Measurements from ENCODE around the gene HAUS8.

Gene HAUS8

GRCh38 chr19:17074634-17075034, 618 bp downstream of the HAUS8 start:
- no peak for DNase-seq

DNA sequence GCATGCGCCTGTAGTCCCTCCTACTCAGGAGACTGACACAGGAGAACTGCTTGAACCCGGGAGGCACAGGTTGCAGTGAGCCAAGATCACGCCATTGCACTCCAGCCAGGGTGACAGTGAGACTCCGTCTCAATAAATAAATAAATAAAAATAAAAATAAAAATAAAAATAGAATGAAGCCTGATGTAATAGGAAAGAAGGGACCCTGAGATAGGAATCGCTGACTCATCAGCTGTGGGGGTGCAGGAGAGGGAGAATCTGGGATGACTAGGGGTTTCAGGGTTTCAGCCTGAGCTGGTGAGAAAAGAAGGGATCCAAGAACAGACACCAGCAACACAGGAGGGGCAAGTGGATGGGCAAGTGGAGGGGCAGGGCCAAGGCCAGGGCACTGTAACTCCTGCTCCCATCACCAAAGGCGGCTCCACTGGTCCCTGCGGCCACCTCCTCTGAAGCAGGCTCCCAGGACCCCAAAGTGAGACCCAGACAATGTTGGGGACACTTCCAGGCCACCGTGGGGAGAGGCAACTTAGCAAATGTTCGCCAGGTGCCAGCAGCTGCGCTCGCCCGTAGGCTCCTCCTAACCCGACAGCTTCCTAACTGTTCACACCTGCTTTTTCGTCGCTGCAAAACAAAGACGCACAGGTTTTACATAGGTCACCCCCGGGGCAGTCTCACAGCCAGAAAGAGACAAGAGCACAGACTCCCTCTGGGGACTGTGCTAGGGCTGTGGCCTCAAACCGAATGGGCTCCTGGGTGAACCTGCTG, 1.2 kb downstream of the HAUS8 start:
- DNase-seq, result no peak

DNA sequence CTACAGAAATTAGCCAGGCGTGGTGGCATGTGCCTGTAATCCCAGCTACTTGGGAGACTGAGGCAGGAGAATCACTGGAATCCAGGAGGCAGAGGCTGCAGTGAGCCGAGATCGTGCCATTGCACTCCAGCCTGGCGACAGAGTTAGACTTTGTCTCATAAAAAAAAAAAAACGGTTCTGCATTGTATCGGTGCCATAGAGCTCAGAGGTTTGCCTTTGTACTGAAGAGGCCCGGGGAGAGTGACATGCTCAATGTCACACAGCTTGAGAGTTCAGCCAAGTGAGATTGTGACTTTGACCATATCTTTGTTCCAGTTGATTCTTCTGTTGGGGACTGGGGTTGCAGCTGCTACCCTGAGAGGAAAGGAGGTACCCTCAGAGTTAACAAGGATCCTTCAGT, 4.3 kb downstream of the HAUS8 start:
- no peak for DNase-seq

DNA sequence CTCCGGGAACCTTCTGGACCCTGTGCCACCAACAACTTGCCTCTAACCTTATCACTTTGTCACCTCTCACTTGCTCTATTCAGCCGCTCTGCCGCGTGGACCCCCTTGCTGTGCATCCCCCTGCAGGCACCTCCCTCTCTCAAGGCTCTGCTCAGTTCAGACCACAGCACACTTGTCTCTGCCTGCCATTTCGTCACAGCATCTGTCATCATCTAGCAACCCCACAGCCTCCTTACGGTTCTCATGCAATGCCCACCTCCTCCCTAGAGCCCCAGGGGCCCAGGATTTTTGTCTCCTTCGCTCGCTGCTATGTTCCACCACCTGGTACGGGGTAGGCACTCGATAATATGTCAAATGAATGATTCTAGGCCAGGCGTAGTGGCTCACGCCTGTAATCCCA, 4.8 kb downstream of the HAUS8 start:
- no peak for DNase-seq

DNA sequence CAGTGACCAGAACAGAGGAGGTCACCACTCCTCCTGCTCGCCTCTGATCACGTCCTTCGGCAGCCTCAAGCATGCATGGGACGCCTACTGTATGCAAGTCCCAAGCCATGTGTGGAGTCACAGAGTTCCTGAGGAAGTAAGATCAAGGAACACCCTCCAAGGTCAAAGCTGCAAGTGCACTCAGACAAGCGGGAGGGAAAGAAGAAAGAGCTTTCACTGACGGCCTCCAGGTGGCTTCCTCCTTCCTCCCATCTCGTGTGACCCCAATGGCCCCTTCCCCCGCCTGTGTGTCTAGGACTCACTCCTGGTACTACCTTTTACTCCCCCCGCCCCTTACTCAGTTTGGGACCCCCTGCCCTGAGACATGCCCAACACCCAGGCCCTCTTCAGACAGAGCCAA, 6.1 kb downstream of the HAUS8 start:
- no peak for DNase-seq

DNA sequence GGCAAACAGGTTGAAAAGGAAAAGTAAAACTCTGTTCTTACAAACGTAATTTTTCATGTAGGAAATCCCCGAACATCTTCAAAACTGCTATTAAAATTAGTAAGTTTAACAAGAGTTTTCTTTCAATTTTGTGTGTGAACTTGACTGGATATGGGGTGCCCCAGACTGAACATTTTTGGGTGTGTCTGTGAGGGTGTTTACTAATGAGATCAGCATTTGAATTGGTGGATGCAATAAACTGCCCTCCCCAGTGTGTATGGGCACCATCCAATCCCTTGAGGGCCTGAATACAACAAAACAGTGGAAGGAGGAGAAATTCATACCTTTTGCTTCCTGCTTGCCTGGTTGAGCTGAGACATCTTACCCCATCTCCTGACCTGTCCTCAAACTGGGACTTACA, 11.8 kb downstream of the HAUS8 start:
- no peak for DNase-seq

DNA sequence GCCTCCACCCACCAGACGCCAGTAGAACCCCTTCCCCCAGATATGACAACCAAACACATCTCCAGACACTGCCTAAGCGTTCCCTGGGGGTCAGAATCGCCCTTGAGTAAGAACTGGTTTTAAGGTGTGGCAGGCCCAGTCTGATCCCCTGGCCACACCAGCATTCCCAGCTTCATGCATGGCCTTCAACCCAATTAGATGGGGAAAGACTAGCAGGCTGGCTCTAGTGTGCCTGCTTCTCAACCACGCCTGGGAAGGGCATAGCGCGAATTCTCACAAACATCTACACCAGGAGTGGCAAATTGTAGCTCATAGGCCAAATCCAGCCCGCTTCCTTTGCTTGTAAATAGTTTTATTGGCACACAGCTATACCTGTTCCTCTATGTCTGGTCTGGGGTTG, 13.6 kb downstream of the HAUS8 start:
- DNase-seq, result no peak

- no peak for DNase-seq
These were observed 14.0 kb downstream of the HAUS8 start for GRCh38 chr19:17061205-17061604.

DNA sequence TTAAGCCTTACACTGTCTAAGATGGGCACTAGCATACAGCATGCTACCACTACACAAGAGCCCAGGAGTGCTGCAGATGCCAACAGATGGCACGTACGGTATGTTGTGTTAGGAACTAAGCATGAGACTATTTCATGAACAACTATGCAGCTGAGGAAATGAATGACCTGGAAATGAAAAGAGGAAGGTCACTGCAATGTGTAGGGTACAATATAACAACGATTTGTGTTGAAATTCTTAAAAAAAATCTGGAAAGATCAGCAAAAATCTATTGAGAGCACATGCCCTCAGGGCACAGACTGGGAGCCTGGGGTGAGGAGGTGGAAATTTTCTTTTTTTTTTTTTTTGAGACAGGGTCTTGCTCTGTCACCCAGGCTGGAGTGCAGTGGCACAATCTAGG, 14.4 kb downstream of the HAUS8 start:
- no peak for DNase-seq

DNA sequence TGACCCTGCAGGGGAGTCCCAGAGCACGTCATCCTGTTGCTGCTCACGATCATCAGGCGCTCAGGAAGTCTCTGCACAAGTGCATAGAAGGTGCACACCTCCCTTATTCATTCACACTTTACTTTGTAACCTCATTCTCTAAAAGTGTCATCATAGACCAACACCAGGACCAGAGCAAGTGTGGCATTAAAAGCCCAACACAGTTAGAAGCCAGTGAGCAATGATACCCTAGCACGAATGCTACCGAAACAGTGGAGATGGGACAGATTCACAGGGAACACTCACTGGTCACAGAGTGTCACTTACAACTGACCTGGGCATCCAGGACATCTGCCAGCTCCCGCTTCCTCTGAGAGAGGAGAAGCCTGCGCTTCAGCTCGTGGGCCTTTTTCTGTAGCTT, 17.0 kb downstream of the HAUS8 start:
- no peak for DNase-seq

DNA sequence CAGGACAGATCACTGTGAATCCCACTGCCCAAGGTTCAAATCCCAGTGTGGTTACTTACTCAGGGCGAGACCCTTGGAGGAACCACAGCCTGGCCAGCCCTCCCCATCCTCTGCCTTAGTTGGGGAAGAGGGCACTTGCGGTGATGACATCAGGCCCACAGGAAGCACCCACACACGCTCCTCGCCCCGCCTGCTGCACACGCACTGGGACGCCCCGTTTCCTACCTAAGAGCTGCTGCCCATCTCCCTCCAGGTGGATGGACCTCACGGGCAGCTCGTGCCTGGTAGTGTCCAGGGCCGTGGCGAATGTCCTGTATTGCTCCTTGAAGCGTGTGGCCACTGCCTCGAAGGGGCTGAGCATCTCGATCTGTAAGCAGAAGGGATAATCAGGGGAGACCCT, 19.6 kb downstream of the HAUS8 start:
- no peak for DNase-seq

- no peak for DNase-seq
These were observed 20.5 kb downstream of the HAUS8 start for GRCh38 chr19:17054746-17055145.

DNA sequence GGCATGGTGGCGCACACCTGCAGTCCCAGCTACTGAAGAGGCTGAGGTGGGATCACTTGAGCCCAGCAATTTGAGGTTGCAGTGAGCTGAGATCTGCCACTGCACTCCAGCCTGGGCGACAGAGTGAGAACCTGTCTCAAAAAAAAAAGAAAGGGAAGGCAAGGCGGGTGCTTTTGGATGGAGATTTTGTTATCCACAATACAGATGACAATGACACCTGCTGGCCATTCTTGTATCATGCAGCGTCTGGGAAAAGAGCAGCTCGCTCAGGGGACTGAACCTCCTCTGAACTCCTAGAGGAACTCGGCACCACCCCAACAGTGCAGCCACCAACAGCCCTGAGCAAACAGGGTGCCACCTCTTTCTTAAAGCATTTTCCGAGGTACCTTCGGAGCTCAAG, 22.8 kb downstream of the HAUS8 start:
- DNase-seq, result peak; percentile 25

GRCh38 chr19:17049711-17050280, 25.5 kb downstream of the HAUS8 start:
- DNase-seq, result no peak

GRCh38 chr19:17048885-17049453, 26.3 kb downstream of the HAUS8 start:
- no peak for DNase-seq

- no peak for DNase-seq
These were observed 29.2 kb downstream of the HAUS8 start for GRCh38 chr19:17045907-17046502.

GRCh38 chr19:17043744-17044143, 31.5 kb downstream of the HAUS8 start:
- no peak for DNase-seq

- no peak for DNase-seq
These were observed 33.3 kb downstream of the HAUS8 start for GRCh38 chr19:17041976-17042375.

DNA sequence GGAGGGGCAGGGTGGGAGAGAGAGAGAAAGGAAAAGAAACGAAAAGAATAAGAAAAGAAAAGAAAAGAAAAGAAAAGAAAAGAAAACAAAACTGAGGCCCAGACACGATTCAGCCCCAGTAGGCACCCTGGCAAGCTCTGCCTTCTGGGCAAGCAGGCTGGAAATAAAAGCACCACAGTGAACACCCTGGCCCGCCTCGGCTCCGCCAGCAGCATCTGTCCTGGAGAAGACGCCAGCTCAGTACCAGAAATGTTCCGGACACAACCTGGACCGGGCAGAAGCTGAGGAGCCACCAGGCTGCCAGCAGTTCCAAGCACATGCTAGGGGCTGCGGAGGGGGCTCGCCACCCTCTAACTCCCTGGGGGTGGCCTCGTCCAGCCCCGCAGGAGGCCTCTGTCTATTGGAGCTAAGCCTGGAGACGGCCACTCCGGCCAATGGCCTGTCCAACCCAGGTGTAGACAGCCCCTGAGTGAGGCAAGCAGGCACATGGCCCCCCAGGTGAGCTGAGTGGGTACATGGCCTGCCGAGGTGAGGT, 37.2 kb downstream of the HAUS8 start:
- DNase-seq, result no peak

DNA sequence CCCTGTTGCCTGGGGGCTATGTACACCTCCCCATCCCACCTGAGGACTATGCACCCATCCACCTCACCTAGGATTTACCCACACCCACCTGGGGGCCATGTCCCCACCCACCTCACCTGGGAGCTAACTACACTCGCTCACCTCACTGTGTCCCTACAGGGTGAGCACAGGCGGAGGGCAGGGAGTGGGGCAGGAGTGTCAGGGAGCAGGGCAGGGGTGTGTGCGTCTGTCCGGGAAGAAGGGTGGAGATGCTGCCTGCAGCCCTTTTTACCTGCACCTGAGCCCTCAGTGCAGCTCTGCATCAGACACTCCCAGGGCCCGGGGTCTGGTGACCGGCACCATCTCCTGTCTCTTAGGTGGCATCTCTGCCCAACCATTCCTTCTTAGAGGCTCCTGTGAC, 38.1 kb downstream of the HAUS8 start:
- DNase-seq, result no peak

DNA sequence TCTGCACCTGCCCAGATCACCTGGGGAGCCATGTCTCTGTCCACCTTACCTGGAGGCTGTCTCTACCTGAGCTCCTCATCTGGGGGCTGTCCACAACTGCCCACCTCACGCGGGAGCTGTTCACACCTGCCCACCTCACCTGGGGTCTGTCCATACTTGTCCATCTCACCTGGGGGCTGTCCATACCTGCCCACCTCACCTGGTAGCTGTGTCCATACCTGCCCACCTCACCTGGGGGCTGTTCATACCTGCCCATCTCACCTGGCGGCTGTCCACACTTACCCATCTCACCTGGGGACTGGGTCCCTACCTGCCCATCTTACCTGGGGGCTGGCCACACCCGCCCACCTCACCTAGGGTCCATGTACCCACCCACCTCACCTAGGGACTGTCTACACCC, 38.6 kb downstream of the HAUS8 start:
- no peak for DNase-seq

- peak; percentile 5 for DNase-seq
These were observed 39.3 kb downstream of the HAUS8 start for GRCh38 chr19:17035842-17036424.

DNA sequence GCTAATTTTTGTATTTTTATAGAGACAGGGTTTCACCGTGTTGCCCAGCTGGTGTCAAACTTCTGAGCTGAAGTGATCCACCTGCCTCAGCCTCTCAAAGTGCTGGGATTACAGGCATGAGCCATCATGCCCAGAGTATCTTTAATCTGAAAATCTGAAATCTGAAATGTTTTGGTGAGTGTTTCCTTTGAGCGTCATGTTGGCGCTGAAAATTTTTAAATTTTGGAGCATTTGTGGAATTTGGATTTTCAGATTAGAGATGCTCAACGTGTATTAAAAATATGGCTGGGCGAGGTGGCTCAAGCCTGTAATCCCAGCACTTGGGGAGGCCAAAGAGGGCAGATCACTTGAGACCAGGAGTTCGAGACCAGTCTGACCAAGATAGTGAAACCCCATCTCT, 43.5 kb downstream of the HAUS8 start:
- DNase-seq, result no peak

DNA sequence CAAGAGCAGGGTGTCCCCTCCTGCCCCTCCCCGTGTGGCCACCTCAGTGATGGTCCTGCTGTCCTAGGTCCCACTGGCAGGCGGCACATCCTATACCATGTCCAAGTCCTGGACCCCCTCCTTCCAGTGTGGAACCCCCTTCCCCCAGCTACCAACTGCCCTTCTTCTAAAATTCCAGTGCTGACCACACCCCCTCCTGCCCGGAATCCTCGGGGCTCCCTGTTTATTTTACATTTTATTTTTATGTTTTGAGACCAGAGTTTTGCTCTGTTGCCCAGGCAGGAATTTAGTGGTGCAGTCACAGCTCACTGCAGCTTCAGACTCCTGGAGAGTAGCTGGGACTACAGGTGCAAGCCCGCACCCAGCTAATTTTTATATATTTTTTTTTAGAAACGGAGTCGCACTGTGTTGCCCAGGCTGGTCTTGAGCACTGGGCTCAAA, 47.7 kb downstream of the HAUS8 start:
- no peak for DNase-seq

All from CD4-positive, alpha-beta T cell treated with Interleukin-4 for 4 hours (primary cell).